Cardiac septum (tissue), 1 donor: ENCODE results near the gene NLRX1. TPM values are rescaled to one million over a fixed set of nuclear protein-coding genes. Genes with fewer than 3 reads are reported as not detected.
"Not testable (repeated sequence)": the region's sequence is repeated elsewhere in the genome, so short reads cannot be mapped to it uniquely, and the experiment has no call there.

Experiments
- DNase-seq: peaks from one replicate; pipeline ENCODE4 v3.0.0-alpha.2; 2020; ENCODE audit warnings: low spot score
- intact Hi-C: fragments of 100-400 bp; cut with DNase I; formaldehyde crosslinking; loops from one replicate; pipeline ENCODE4 v1.14.0; 2022
- total RNA-seq: library from RNA; stranded (reverse); fragmentation: NEBNext Ultra II Directional; extraction: Animal tissue kit (Norgen Biotek cat#: 25700); gene quantifications from one replicate; pipeline ENCODE4 v1.2.1, GENCODE V29; 2021
- donor health status: DM: no; HTN: no; CAD: no.

NLRX1 gene
- total RNA-seq, 1 donor from 2014 or later, result 25.4 TPM

DNA sequence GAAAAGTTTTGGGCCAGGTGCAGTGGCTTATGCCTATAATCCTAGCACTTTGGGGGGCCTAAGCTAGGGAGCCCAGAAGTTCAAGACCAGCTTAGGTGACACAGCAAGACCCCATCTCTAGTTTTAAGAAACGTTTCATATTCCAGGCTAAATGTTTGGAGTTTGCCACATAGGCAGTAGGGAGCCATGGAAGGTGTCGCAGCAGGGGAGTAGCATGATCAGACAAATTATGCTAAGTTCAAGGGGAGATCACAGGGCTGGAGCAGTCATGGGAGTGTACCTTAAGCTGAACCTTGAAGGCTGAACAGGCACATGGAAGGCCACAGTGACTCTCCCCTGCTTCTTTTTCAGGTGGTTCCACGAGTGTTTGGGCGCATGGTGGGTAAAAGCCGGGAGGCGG is 10.8 kb downstream of the NLRX1 start:
- intact Hi-C loops, result no loop called here
- no peak for DNase-seq

DNA sequence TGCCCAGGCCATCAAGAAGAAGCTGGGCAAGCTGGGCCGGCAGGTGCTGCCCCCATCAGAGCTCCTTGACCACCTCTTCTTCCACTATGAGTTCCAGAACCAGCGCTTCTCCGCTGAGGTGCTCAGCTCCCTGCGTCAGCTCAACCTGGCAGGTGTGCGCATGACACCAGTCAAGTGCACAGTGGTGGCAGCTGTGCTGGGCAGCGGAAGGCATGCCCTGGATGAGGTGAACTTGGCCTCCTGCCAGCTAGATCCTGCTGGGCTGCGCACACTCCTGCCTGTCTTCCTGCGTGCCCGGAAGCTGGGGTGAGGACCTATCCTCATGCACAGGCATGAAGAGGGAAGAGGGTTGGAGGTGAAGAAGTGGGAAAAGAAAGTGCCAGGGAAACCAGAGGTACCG is 11.5 kb downstream of the NLRX1 start:
- DNase-seq, result no peak
- intact Hi-C loops, result no loop called here

GRCh38 chr11:119180729-119181676 is 12.5 kb downstream of the NLRX1 start:
- no peak for DNase-seq
- intact Hi-C loops, result no loop called here

- intact Hi-C loops, result no loop called here
- DNase-seq, result no peak
These were observed 13.3 kb downstream of the NLRX1 start for GRCh38 chr11:119181677-119182412.

DNA sequence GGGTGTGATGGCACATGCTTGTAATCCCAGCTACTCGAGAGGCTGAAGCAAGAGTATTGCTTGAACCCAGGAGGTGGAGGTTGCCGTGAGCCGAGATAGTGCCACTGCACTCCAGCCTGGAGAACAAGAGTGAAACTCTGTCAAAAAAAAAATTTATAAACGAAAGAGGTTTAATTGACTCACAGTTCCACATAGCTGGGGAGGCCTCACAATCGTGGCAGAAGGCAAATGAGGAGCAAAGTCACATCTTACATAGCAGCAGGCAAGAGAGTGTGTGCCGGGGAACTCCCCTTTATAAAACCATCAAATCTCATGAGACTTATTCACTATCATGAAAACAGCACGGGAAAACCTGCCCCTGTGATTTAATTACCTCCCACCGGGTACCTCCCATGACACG is 15.9 kb downstream of the NLRX1 start:
- DNase-seq, intact Hi-C loops: not testable (repeated sequence)

DNA sequence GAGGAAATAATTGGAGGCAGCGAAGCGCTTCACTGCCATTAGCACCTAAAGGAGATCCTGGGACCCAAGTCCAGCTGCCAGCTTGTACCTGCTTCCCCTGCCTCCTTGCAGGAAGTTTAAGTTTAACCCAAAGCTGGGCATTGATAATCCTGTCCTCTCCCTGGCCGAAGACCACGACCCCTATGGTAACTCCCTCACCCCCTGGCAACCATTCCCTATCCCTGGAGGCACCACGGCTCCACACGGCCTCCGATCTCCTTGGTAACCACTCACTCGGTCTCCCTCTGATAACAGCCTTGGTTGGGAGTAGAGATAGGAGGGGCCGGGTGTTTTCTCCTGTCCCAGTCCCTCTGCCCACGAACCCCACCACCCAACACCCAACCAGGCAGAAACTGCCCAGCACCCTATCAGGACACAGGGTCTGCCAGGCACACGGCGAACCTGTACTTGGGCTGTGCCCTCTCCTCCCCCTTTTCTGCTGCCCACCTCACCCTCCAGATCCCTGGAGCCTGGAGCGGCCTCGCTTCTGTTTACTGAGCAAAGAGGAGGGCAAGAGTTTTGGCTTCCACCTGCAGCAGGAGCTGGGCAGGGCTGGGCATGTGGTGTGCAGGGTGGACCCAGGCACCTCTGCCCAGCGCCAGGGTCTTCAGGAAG is 17.6 kb downstream of the NLRX1 start:
- no peak for DNase-seq
- intact Hi-C loops, result no loop called here

GRCh38 chr11:119187123-119187892 is 18.8 kb downstream of the NLRX1 start:
- no peak for DNase-seq
- intact Hi-C loops, result no loop called here

- no peak for DNase-seq
- intact Hi-C loops, result no loop called here
These were observed 19.5 kb downstream of the NLRX1 start for GRCh38 chr11:119188067-119188466.

GRCh38 chr11:119188887-119189286 is 20.4 kb downstream of the NLRX1 start:
- intact Hi-C loops, result no loop called here
- DNase-seq, result no peak

DNA sequence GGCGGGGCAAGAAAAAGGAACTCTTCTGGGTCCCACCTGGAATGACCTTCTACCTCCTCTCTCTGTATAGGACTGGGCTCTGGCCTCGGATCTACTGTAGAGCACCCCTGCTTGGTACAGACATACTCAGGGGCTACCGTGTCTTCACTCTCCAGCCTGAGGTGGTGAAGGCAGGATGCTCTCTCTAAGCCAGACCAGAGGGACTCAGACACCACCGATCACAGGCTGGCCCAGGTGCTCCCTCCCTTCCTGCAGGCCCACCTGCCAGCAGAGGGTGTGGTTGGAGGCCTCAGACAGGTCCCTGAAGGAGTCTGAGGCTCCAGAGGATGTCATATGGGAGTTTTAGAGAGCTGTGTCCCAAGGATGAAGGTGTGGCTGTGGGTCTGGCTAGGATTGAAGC is 20.9 kb downstream of the NLRX1 start:
- intact Hi-C loops, result no loop called here
- DNase-seq, result no peak

GRCh38 chr11:119190531-119190930 is 22.0 kb downstream of the NLRX1 start:
- intact Hi-C loops, result no loop called here
- no peak for DNase-seq

DNA sequence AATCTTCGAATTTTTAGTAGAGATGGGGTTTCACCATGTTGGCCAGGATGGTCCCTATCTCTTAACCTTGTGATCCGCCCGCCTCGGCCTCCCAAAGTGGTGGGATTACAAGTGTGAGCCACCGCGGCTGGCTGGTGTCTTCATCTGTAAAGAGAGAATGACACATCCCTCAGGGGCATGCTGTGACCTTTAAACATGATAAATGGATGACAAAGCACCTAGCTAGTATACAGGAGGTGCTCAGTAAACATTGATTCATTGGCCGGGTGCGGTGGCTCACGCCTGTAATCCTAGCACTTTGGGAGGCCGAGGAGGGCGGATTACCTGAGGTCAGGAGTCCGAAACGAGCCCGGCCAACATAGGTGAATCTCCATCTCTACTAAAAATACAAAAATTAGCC is 22.7 kb downstream of the NLRX1 start:
- intact Hi-C loops, DNase-seq: not testable (repeated sequence)

DNA sequence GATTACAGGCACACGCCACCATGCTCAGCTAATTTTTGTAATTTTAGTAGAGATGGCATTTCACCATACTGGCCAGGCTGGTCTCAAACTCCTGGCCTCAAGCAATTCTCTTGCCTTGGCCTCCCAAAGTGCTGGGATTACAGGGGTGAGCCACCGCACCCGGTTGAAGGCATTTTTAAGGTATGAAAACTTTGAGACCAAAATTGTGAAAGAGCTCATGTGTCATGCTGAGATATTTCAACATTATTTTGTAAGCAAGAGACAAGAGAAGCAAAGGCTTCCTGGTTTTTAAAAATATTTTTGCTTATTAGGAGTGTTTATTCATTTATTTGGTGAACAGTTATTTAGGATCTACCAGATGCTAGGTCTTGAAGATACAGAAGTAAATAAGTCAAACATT is 23.6 kb downstream of the NLRX1 start:
- intact Hi-C loops, result no loop called here
- DNase-seq, result no peak

DNA sequence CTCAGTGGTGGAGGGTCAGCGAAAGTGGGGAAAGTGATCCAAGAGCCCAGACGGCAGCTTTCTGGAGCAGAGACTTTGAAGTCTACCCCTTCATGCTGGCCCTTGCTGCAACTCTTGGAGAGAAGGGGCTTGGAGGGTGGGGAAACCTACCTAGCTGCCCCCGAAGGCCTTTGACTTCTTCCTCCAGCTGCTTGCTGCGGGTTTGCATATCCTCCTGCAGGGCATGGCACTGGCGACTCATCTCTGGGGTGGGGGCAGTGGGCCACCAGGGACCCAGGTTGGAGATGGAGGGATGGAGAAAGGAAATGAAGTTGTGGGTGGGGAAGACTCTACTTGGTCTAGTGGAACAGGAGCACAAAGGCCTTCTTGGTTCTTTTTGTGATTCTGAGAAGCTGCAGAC is 24.5 kb downstream of the NLRX1 start:
- intact Hi-C loops, result no loop called here
- no peak for DNase-seq

DNA sequence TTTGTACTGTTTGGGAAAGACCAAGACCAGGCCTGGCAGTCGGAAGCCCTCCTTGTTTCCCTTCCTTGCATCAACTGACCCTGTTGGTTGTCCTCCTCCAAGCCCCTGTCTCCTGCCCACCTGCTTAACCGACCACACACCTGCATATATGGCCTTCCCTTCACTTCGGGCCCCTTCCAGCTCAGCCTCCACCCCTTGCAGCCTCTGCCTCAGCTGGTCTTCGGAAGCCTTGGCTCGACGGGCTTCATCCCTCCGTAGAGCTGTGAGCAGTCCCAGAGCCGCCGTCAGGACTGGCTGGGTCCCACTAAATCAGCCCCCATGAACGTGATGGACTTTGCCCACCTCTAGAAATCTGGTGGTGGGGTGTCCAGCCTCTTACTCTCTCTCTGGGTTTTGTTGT is 25.1 kb downstream of the NLRX1 start:
- intact Hi-C loops, result no loop called here
- no peak for DNase-seq

DNA sequence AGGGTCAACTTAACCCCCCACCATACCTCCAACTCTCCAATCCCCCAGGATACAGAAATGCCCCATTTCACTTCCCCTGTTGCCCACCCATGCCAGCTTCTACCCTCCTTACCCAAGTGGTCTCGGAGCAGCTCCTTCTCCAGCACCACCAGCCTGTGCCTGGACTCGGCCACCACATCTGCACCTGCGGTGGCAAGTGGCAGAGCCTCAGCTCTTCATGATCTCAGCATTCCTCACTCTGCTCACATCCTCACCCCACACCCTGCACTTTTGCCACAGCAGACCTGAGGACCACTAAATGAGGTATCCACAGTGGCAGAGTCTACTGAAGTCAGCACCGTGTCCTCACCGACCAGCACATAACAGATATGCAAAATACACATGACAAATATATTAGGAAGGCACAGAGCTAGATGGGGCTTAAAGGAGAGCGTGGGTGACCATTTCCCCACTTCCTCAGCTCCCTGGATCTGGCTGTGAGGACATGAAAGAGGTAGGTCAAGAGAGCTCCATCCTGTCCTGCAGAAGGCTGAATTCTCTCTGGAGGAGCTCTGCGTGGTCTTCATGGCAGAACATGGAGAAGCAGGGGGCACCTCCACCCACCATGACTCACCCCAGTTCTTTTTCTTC is 26.4 kb downstream of the NLRX1 start:
- intact Hi-C loops, result loop anchor here (5.0 kb wide), 2 partner anchors 48 to 103 kb away; partner anchors contain the start of gene ABCG4

GRCh38 chr11:119195680-119196079 is 27.2 kb downstream of the NLRX1 start:
- peak; percentile 69 for DNase-seq
- intact Hi-C loops, result loop anchor here (5.0 kb wide), 2 partner anchors 48 to 103 kb away; partner anchors contain the start of gene ABCG4

More for the DNA sequence above, 26.4 kb downstream of the NLRX1 start:
- DNase-seq, result peak; percentile 7

GRCh38 chr11:119196833-119197483 is 28.4 kb downstream of the NLRX1 start:
- intact Hi-C loops, result loop anchor here (5.0 kb wide), 2 partner anchors 50 to 105 kb away; partner anchors contain the start of gene ABCG4
- peak; percentile 55 for DNase-seq
